Chondrocyte (in vitro differentiated cells): ENCODE measurements around the gene UBXN10. TPM values are rescaled to one million over a fixed set of nuclear protein-coding genes. Genes with fewer than 3 reads are reported as not detected.

Experiments
- DNase-seq: peaks from one replicate; pipeline ENCODE4 v3.0.0; 2021; ENCODE audit warnings: mixed read lengths, low spot score
- H3K27ac Mint-ChIP-seq: one replicate; pipeline ENCODE4 v1.8.0; 2021; ENCODE audit warnings: mild to moderate bottlenecking, moderate library complexity, mixed read lengths; ENCODE audit not compliant: unreplicated experiment
- H3K27me3 Mint-ChIP-seq: 2 replicates; pipeline ENCODE4 v1.8.0; 2021; ENCODE audit warnings: low read depth, mixed read lengths
- H3K36me3 Mint-ChIP-seq: 2 replicates; pipeline ENCODE4 v1.8.0; 2021; ENCODE audit warnings: low read depth, mixed read lengths
- H3K4me1 Mint-ChIP-seq: 2 replicates; pipeline ENCODE4 v1.8.0; 2021; ENCODE audit warnings: low read depth, mild to moderate bottlenecking, mixed read lengths
- H3K4me3 Mint-ChIP-seq: one replicate; pipeline ENCODE4 v1.8.0; 2021; ENCODE audit warnings: mild to moderate bottlenecking, moderate library complexity, mixed read lengths; ENCODE audit not compliant: unreplicated experiment
- H3K9me3 Mint-ChIP-seq: 2 replicates; pipeline ENCODE4 v1.8.0; 2021; ENCODE audit warnings: low read depth, mixed read lengths
- CTCF ChIP-seq: fragments of 200-600 bp; sonication (generic); IDR thresholded peaks from 2 replicates; pipeline ENCODE4 v1.5.0; 2021; ENCODE audit warnings: antibody characterized with exemption, mild to moderate bottlenecking, moderate library complexity
- total RNA-seq: library from RNA; stranded (reverse); gene quantifications from 3 replicates; pipeline ENCODE4 v1.2.1, GENCODE V29; 2021

The UBXN10 gene
- total RNA-seq, 1 donor from 2014 or later, result not detected

DNA sequence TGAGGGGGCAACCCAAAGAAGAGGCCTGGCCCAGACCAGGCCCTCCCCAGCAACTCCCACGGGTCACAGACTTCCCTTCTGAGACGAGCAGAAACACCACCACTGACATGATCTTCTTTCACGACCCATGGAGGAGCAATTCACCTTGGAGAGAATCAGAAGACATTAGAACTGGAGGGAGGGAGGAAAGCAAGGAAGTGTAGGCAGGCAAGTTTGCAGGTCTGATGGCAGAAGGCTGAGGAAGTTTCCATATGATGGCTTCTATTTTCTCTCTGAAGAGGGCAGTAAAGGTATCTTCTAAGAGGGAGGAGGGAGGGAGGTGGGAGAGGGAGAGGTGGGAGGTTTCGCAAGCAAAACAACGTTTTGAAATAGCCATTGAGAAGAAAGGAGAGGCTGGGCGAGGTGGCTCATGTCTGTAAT, 1.4 kb upstream of the UBXN10 start:
- no peak for TF ChIP-seq CTCF
- Mint-ChIP-seq H3K4me1 (peaks cover 8% of the 10 kb centered on the region), H3K36me3 (no peaks in the 10 kb centered on the region), H3K4me3 (no peak overlapping the region), H3K27ac (no peak overlapping the region), H3K27me3 (peaks cover 61% of the 10 kb centered on the region), H3K9me3 (peaks cover 4% of the 10 kb centered on the region)
- no peak for DNase-seq

DNA sequence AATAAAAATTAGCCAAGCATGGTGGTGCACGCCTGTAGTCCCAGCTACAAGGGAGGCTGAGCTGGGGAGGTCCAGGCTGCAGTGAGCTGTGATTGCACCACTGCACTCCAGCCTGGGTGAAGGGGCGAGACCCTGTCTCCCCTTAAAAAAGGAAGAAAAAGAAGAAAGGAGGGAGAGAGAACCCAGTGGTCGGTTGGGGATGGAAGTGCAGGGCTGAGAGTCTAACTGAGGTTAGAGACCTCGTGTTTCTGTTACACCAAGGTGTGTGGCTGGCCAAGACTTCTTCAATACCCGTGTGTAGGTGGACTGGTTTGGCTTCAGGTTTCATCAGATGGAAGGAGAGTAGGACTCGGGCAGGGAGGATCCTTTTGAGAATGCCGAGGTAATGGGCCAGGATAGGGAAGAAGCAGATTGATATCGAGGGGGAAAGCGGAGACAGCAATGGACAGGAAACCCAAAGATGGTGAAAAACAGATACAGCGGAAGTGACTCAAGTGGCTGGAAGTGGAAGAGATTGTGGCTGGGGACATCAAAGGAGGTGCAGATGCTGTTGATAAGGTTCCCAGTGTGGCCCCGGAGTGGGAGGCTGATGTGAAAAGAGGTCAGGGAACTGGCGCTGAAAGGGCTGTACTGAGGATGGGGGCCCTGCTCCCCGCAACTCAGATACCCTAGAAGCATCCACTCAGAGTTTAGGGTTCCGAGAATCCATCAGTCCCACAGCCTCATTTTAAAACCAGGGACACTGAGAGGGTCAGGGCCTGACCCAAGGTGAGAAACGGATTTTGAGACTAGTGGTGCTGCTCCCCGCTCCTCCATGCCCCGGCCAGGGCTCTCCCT, 681 bp upstream of the UBXN10 start:
- Mint-ChIP-seq H3K4me1 (peaks cover 8% of the 10 kb centered on the region), H3K4me3 (no peak overlapping the region), H3K27me3 (peaks cover 67% of the 10 kb centered on the region), H3K27ac (no peak overlapping the region), H3K36me3 (no peaks in the 10 kb centered on the region), H3K9me3 (no peaks in the 10 kb centered on the region)
- TF ChIP-seq CTCF, result no peak
- no peak for DNase-seq

GRCh38 chr1:20187103-20187812, 1.4 kb downstream of the UBXN10 start:
- Mint-ChIP-seq H3K27ac (no peak overlapping the region), H3K27me3 (peaks cover 78% of the 10 kb centered on the region)

DNA sequence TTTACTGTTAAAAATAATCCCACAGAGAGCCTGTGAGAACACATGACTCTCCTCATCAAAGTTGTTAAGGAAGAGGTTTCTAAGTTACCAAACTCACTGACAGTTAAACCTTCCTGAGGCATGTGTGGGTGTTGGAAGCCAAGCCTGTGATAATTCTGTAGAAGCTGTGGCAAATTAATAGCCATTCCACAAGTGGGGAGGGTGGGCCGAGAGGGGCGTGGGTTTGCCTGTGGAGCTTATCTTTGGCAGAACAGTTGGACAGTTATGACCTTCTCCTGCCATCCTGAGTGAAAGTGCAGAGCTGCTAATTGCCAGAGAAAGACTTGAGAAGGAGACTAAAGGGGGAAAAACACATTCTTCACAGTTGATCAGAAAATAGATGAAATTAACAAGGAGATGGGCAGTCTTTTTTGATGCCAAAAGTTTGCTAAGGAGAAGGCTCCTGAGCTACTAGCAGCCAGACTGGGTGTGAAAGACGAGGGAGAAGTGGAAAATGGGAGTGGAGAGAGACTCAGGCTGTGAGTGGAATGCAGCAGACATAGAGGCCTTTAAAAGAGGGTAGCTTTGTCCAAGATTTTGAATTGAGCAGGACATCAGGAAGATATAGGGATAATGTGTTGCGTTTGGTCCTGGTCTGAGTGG, 2.0 kb downstream of the UBXN10 start:
- Mint-ChIP-seq H3K9me3 (no peaks in the 10 kb centered on the region), H3K27ac (no peak overlapping the region), H3K4me1 (peaks cover 8% of the 10 kb centered on the region), H3K36me3 (no peaks in the 10 kb centered on the region), H3K27me3 (peaks cover 81% of the 10 kb centered on the region), H3K4me3 (no peak overlapping the region)
- no peak for TF ChIP-seq CTCF
- DNase-seq, result no peak

More at GRCh38 chr1:20187103-20187812, 1.4 kb downstream of the UBXN10 start:
- Mint-ChIP-seq H3K4me3 (no peak overlapping the region), H3K4me1 (peaks cover 8% of the 10 kb centered on the region), H3K36me3 (no peaks in the 10 kb centered on the region), H3K9me3 (no peaks in the 10 kb centered on the region)
- no peak for TF ChIP-seq CTCF
- no peak for DNase-seq

GRCh38 chr1:20188455-20188817, 2.5 kb downstream of the UBXN10 start:
- no peak for TF ChIP-seq CTCF
- peaks cover 79% of the 10 kb centered on the region for H3K27me3 Mint-ChIP-seq

More at GRCh38 chr1:20188455-20188817, 2.5 kb downstream of the UBXN10 start:
- DNase-seq, result no peak
- H3K9me3 Mint-ChIP-seq, result no peaks in the 10 kb centered on the region
- no peak overlapping the region for H3K4me3 Mint-ChIP-seq
- H3K36me3 Mint-ChIP-seq, result no peaks in the 10 kb centered on the region
- peaks cover 8% of the 10 kb centered on the region for H3K4me1 Mint-ChIP-seq
- no peak overlapping the region for H3K27ac Mint-ChIP-seq
